ENCODE measurements around the gene GFOD2. TPM values are rescaled to one million over a fixed set of nuclear protein-coding genes. Genes with fewer than 3 reads are reported as not detected.

The GFOD2 gene
- total RNA-seq, 1 donor from 2014 or later = 68.8 TPM

GRCh38 chr16:67672739-67673662 is 46.1 kb downstream of the GFOD2 start:
- DNase-seq (ENCODE audit: low read depth in 2 of 2) = peak; percentile 78 to 88

- DNase-seq (ENCODE audit: low read depth in 2 of 2) = no peak
Observed at GRCh38 chr16:67672306-67672705, 46.8 kb downstream of the GFOD2 start.

GRCh38 chr16:67669499-67670101 is 49.5 kb downstream of the GFOD2 start:
- no peak for DNase-seq (ENCODE audit: low read depth in 2 of 2)

- DNase-seq (ENCODE audit: low read depth in 2 of 2) = no peak
Observed at GRCh38 chr16:67668495-67669157, 50.5 kb downstream of the GFOD2 start.

GRCh38 chr16:67667817-67668494 is 51.2 kb downstream of the GFOD2 start:
- peak; percentile 89 to 92 for DNase-seq (ENCODE audit: low read depth in 2 of 2)

- no peak for DNase-seq (ENCODE audit: low read depth in 2 of 2)
Observed at GRCh38 chr16:67667453-67667816, 51.7 kb downstream of the GFOD2 start.

GRCh38 chr16:67666559-67667452 is 52.3 kb downstream of the GFOD2 start, which contains the start of the genes C16orf86 and ENKD1:
Gene C16orf86, plus strand, starts transcription at chr16:67666814. Its CDS starts 157 bp downstream, at chr16:67666971.
Gene ENKD1, minus strand, starts transcription at chr16:67666750. Its CDS starts 308 bp downstream, at chr16:67666442.
- DNase-seq (ENCODE audit: low read depth in 2 of 2) = peak; percentile 69 to 85

GRCh38 chr16:67666032-67666551 is 53.0 kb downstream of the GFOD2 start:
- peak in 1 of 2 donors; percentile 37 for DNase-seq (ENCODE audit: low read depth in 2 of 2)

GRCh38 chr16:67665598-67665997 is 53.5 kb downstream of the GFOD2 start:
- DNase-seq (ENCODE audit: low read depth in 2 of 2) = no peak

- no peak for DNase-seq (ENCODE audit: low read depth in 2 of 2)
Observed at GRCh38 chr16:67664871-67665270, 54.2 kb downstream of the GFOD2 start.

GRCh38 chr16:67664258-67664657 is 54.9 kb downstream of the GFOD2 start:
- no peak for DNase-seq (ENCODE audit: low read depth in 2 of 2)

- DNase-seq (ENCODE audit: low read depth in 2 of 2) = no peak
Observed at GRCh38 chr16:67663877-67664222, 55.3 kb downstream of the GFOD2 start.

- peak; percentile 38 to 49 for DNase-seq (ENCODE audit: low read depth in 2 of 2)
Observed at GRCh38 chr16:67663151-67663876, 55.8 kb downstream of the GFOD2 start.

- DNase-seq (ENCODE audit: low read depth in 2 of 2) = no peak
Observed at GRCh38 chr16:67662653-67663010, 56.5 kb downstream of the GFOD2 start.

GRCh38 chr16:67661886-67662652 is 57.0 kb downstream of the GFOD2 start:
- no peak for DNase-seq (ENCODE audit: low read depth in 2 of 2)

GRCh38 chr16:67661101-67661761 is 57.9 kb downstream of the GFOD2 start:
- peak; percentile 50 to 64 for DNase-seq (ENCODE audit: low read depth in 2 of 2)

- peak; percentile 97 to 98 for DNase-seq (ENCODE audit: low read depth in 2 of 2)
Observed at GRCh38 chr16:67660564-67661028, 58.5 kb downstream of the GFOD2 start, which contains the start of gene PARD6A. Gene PARD6A, plus strand, starts transcription at chr16:67660960. Its CDS starts 79 bp downstream, at chr16:67661039.

Data from lung microvascular endothelial cell (primary cell).